Left ventricle myocardium superior (tissue), 1 donor: ENCODE data around the gene WDFY2. TPM values are rescaled to one million over a fixed set of nuclear protein-coding genes. Genes with fewer than 3 reads are reported as not detected.

ENCODE experiments used
- ATAC-seq: fragments of 200-7000 bp; cut with Tn5 transposase; one replicate; pipeline ENCODE4 v1.9.1; 2020; ENCODE audit warnings: mild to moderate bottlenecking, moderate library complexity
- DNase-seq: peaks from one replicate; pipeline ENCODE4 v3.0.0-alpha.2; 2020
- intact Hi-C: fragments of 100-400 bp; cut with micrococcal nuclease; formaldehyde crosslinking; loops from one replicate; pipeline ENCODE4 v1.11.0; 2022
- microRNA-seq: library from miRNA; unstranded; fragments of <30 nt; microRNA quantifications from one replicate; pipeline ENCODE4 v1.2.0, GENCODE V29; 2020; ENCODE audit warnings: borderline number of aligned reads
- total RNA-seq: library from RNA; stranded (reverse); fragmentation: NEBNext Ultra II Directional; extraction: Animal tissue kit (Norgen Biotek cat#: 25700); gene quantifications from one replicate; pipeline ENCODE4 v1.2.1, GENCODE V29; 2021
- donor health status: DM: no; HTN: yes; CAD: no; lungs with severe emphysema.

Gene WDFY2
- total RNA-seq, 1 donor from 2014 or later: 4.9 TPM

DNA sequence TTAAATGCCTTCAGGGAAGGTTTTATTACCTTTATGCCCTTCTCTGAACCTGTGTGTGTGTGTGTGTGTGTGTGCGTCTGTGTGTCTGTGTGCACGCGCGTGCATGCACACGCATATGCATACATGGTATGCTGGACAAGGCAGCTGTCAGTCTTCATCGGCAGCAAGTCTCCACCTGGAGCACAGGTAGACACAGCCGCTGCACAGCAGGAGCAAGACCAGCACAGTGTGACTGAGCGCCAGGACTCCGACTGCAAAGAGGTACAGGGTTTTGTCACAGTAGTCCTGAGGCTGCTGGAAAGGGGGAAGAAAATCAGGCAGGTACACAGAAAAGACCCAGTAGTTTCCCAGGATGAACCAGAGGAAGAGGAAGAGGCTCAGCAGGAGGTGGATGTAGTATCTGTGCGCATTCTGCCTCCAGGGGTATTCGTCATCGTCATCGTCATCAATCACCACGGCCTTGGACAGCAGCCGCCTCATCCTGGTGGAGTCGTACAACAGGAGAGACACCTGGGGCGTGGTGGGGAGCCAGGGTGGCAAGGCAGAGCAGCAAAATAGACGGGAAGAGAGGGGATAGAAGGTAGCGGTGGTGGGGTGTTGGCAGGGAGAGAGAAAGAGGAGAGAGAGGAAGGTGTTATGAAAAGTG, 232.5 kb downstream of the WDFY2 start:
- DNase-seq (no peak), ATAC-seq (no peak)
- intact Hi-C loops: no loop called here

Small RNA genes lying within 50 kb of the gene (microRNA-seq; reads per million reads assigned to microRNA genes)
- gene MIR4703: not detected

Other genes with a start within 250 kb of the WDFY2 start
- not detected for gene SERPINE3, start 244.8 kb upstream of the WDFY2 start, total RNA-seq
- gene INTS6, start 131.4 kb upstream of the WDFY2 start, total RNA-seq: 23.5 TPM
- gene DHRS12, start 219.7 kb downstream of the WDFY2 start, total RNA-seq: 11.6 TPM